HG02571 (cell line): Measurements from ENCODE around the gene PPARGC1A.
A peak's percentile ranks its signal among the peaks of the same experiment; 100 is the strongest.

Experiments used
- ATAC-seq: cut with Tn5 transposase; IDR thresholded peaks from one replicate; pipeline ENCODE4 v1.9.1; 2021; ENCODE audit warnings: mild to moderate bottlenecking, moderate library complexity; ENCODE audit not compliant: unreplicated experiment

PPARGC1A gene

GRCh38 chr4:23889814-23890341 is at the start of gene PPARGC1A:
TSS of gene PPARGC1A (minus strand) at chr4:23890047. CDS start at chr4:23889957, 90 bp downstream.
- peak; percentile 85 for ATAC-seq

GRCh38 chr4:23938796-23939195 is 48.9 kb upstream of the PPARGC1A start:
- ATAC-seq: no peak

- no peak for ATAC-seq
Observed at GRCh38 chr4:23937173-23937572, 47.3 kb upstream of the PPARGC1A start.

DNA sequence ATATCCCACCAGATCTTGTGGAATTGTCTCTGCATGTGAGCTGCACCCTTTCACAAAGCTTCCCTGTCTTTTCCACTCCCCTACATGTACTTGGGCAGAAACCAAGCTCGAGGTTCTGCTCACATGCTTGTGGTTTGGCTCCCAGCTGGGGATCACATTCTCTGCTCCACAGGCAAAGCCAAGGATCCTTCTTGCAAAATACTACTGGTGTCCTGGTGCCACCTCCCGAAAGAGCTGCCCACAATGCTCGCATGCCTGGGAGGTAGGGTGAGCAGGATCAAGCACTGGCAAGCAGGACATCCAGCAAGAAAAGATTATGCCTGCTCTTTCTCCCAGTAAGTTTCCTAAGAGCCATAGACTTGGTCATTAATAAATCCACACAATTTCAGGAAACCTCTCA is 45.1 kb upstream of the PPARGC1A start:
- ATAC-seq: no peak

DNA sequence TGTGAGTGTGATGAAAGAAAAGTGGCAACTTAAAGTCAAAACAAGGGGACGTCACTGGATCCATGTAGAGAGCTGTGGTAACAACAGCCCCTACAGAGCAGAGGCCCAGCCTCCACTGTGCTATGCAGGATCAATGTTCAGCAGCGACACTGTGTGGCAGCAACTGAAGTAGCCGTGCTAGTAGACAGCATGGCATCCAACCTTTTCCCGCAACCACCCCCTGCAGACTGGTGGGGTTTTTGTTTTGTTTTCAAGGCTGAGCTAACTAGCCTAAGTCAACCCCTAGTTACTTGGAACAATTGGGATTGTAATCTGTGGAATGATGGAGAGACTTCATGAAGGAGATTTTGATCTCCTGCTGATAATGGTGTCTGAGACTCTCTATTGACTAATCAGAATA is 44.4 kb upstream of the PPARGC1A start:
- no peak for ATAC-seq

GRCh38 chr4:23932901-23933308 is 43.1 kb upstream of the PPARGC1A start:
- ATAC-seq: no peak

DNA sequence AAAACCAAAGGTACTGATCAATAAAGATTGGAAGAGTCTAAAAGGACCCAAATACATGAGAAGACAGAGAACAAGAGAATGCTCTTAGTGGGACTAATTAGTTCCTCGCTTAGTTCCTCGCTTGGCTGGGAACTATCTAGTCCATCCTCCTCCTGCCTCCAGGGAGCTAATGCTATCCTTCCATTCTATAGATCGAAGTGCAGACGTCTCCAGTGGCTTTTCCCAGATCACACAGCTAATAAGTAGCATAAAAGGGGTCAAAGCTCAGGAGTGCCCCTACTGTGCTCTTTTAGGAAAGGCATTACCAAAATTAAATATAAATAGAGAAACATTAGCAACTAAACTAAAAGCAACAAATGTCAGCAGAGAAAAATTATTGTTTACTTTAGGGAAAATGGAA is 42.3 kb upstream of the PPARGC1A start:
- no peak for ATAC-seq

GRCh38 chr4:23931489-23931830 is 41.6 kb upstream of the PPARGC1A start:
- ATAC-seq: no peak

GRCh38 chr4:23930750-23931488 is 41.1 kb upstream of the PPARGC1A start:
- ATAC-seq: no peak

- no peak for ATAC-seq
Observed at GRCh38 chr4:23929248-23929647, 39.4 kb upstream of the PPARGC1A start.

DNA sequence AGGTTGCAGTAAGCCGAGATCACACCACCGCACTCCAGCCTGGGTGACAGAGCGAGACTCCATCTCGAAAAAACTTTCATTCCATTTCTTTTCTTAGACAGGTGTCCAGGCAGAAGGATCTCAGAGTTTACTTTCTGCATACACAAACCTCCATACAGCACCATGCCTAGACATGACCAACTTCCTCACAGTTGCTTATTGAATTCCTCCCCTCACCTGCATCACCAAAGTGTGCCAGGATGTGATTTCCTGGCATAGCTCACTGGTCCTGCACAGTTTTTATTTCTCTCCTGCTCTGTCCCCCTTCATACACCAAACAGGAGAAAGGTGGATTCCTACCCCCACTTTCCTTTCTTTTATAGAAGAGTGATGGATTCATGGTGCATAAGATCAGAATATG is 34.7 kb upstream of the PPARGC1A start:
- no peak for ATAC-seq

- no peak for ATAC-seq
Observed at GRCh38 chr4:23923840-23924239, 34.0 kb upstream of the PPARGC1A start.

DNA sequence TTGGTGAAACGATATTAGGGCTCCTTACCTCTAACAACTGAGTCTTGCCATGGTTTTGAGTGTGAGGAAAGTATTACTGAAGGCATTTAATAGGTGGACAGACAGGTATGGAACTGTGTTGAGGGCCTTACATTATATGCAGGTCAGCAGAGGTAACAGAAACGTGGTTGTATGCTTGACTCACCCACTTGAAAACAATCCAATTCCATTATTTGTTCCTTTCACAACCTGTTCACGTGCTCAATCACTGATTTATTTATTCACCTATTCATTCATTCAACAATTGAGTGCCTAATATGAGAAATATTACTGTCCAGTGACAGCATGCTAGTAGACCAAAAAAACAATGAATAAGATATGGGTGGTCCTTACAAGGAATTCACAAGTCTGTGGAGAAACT is 33.3 kb upstream of the PPARGC1A start:
- ATAC-seq: no peak

DNA sequence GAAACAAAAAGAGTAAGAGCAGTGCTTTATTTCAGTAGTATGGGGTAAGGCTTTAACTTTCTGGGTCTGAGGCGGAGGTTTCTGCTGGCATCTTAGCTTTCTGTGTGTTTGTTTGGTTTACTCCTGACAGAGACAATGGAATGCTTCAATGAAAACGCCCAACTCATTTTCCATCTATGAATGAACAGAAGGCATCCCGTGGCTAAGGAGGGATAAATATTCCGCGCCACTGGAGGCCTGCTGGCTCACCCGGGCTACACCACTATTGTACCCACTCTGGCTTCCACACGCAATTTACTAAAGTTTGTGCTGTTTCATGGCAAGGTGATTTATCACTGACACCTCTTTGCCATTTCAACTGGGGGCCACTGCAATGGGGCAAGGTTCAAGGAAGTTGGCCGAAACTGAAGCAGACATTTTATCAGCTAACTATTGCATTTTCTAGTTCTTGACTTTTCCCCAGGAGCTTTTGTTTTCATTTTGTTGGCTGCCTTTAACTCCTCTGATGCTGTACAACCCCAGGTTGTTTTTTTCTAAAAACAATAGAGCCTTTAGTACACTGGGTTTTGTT is 32.8 kb upstream of the PPARGC1A start:
- no peak for ATAC-seq

DNA sequence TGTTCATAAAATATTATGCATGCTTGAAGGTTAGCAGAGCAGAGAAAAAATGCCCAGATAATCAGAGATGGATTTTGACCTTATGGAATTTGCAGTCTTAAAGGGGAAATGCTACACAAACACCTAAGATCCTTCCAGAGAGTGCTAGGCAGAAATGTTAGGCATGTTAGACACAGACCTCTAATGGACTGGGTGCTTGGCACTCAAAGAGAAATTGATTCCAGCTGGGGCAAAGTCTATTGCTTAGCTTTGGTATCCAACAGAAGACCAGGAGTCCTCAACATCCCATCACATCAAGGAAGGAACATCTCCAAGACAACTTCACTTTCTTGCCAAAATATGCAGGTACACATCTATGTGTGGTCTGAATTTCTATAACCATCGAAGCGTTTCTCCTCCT is 32.2 kb upstream of the PPARGC1A start:
- no peak for ATAC-seq

DNA sequence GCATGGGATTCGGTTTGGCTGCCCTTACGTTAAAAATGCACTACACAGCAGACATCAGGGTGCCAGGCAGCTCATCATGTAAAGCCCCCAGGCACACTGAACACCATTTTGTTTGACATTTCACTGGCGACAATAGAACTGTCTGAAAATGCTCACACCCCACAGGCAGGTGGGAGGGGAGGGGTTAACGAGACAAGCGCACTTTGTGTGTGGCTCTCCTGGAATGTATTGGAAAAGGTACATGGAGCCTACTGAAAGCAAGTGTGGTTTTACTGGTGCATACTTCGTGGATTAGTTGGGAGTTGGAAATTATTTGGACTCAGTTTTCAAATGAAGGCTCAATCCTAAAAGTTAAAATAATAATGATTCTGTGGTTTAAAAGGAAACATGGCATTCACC is 31.6 kb upstream of the PPARGC1A start:
- no peak for ATAC-seq

- no peak for ATAC-seq
Observed at GRCh38 chr4:23920716-23921446, 31.0 kb upstream of the PPARGC1A start.

- ATAC-seq: no peak
Observed at GRCh38 chr4:23920296-23920695, 30.4 kb upstream of the PPARGC1A start.

- ATAC-seq: no peak
Observed at GRCh38 chr4:23916282-23916681, 26.4 kb upstream of the PPARGC1A start.

DNA sequence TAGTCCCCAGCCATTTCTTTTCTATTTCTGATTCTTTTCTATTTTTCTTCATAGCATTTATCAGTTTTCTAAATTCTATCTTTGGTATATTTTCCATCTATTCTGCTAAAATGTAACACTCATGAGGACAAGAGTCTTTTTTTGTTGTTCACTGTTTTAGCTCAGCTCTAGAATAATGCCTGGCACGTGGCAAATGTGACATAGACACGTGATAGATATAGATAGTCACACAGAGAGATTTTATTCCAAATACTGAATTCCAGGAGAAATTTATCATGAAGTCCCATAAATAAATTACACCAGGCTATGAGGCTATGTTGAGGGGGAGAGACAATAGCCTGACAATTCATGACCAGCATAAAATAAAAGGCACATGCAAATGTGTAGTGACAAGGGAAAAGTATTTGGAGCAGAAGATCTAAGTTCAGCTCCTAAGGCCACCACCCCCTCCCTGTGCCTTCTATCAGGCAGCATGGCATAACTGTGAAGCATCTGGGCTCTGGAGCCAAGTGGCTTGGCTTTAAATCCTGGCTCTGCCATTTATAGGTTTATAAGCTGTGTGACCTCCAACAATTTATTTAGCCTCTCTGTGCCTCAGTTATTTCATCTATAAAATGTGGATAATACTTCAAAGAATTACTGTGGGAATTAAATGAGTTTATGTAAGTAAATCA is 25.7 kb upstream of the PPARGC1A start:
- no peak for ATAC-seq

DNA sequence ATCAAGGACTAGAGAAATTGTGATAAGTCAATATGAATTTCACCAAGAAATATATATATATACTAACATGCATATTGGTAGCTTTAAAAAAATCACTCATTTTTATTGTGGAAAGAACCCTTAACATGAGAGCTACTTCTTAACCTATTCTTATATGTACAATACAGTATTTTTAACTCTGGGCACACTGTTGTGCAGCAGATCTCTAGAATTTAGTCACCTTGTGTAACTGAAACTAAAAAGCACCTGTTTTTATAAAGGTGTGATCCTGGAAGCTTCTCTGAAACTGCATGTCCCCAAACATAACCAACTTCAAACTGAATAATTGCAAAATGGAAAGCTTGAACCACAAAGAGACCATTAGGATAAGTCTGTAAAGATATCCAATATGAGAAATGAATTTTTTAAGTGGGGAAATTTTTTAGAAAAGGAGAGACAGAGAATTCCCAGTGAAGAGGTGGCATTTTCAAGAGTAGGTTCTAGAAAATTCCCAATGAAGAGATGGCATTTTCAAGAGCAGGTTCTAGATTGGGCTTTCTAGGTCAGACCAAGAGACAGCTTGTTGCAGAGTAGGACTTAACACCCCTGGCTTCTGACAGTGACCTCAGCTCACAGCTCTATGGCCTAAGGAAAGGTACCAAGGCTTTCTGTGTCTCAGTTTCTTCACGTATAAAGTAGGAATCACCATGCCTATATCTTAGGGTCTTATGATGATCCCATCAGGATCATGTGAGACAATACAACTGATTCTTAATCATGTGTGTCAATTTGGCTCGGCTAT is 22.0 kb upstream of the PPARGC1A start:
- peak; percentile 80 for ATAC-seq
